RPMI8226 (cell line): Measurements from ENCODE around the gene STPG2.
"Not testable (repeated sequence)": the region's sequence is repeated elsewhere in the genome, so short reads cannot be mapped to it uniquely, and the experiment has no call there.

Experiments used
- DNase-seq: peaks from one replicate; pipeline ENCODE4 v3.0.0-alpha.2; 2015

STPG2 gene

DNA sequence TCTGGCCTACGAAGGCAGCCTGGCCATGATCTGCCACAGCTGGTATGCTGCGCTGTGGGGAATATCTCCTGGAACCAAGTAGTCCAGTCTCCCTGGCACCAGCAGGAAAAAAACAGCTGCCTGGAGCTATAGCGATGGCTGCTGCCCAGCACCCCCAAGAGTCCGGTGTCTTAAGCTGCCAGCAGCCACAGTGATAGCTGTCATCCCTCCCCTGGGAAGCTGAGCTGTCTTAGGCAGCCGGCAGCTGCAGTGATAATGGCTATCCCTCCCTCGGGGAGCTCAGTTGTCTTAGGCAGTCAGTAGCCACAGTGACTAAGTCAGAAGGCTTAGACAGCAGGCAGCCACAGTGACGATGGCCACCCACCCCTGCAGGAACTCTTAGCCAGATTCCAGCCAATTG is 205.1 kb downstream of the STPG2 start:
- no peak for DNase-seq

DNA sequence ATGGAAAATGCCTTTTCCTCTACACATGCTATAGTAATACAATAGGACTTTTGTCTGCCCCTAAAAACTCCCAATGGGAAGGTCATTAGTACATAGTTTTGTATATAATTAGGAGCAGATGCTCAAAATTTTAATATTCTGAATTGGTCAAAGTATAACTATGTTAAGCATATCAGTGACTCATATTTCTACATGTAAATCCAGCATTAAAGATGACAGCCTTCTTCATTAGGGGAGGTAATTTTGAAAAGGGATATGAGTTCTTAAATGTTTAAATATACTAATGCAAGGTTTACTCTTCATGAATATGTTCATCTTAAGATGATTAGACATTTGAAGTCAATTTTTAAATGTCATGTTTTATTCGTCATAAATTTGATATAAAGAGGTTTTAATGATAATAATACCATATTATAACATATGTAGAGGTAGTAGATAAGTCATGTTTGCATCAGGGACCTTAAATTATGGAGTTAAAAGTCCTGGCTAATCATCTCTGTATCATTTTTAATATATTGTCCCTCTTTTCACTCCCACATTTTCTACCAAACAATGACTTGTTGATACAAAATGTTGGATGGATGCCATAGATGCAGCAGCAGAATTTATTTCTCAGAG is 218.8 kb downstream of the STPG2 start:
- no peak for DNase-seq

DNA sequence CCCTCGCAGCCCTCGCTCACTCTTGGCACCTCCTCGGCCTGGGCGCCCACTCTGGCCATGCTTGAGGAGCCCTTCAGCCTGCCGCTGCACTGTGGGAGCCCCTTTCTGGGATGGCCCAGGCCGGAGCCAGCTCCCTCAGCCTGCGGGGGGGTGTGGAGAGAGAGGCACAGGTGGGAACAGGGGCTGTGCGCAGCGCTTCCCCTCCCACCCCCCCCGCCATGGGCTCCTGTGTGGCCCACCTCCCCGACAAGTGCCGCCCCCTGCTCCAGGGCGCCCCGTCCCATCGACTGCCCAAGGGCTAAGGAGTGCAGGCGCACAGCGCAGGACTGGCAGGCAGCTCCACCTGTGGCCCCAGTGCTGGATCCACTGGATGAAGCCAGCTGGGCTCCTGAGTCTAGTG is 220.2 kb downstream of the STPG2 start:
- no peak for DNase-seq

DNA sequence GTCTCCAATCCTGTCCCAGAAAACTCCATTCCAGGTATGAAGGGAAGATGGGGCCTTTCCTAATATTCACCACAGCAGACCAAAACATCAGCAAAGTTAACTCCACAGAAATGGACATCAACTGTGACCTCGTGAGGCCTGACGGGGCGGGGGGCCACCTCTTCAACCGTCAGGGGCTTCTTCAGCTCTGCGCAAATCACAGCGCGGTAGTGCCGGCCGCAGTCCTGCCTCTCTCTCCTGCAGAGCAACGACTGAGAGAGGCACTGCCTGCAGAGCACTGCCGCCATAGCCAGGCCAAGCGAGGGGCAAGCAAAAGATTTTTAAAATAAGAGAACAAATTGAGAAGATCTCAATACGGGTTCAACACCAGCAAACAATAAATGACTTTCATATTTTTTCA is 226.2 kb downstream of the STPG2 start:
- DNase-seq = no peak

DNA sequence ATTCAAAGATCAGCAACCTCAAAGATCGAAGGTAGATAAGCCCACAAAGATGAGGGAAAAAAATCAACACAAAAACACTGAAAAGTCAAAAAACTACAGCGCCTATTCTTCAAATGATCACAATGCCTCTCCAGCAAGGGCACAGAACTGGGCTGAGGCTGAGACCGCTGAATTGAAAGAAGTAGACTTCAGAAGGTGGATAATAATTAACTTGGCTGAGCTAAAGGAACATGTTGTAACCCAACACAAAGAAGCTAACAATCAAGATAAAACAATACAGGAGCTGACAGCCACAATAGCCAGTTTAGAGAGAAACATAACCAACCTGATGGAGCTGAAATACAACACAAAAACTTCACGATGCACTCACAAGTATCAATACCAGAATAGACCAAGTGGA is 231.1 kb downstream of the STPG2 start:
- DNase-seq = no peak

DNA sequence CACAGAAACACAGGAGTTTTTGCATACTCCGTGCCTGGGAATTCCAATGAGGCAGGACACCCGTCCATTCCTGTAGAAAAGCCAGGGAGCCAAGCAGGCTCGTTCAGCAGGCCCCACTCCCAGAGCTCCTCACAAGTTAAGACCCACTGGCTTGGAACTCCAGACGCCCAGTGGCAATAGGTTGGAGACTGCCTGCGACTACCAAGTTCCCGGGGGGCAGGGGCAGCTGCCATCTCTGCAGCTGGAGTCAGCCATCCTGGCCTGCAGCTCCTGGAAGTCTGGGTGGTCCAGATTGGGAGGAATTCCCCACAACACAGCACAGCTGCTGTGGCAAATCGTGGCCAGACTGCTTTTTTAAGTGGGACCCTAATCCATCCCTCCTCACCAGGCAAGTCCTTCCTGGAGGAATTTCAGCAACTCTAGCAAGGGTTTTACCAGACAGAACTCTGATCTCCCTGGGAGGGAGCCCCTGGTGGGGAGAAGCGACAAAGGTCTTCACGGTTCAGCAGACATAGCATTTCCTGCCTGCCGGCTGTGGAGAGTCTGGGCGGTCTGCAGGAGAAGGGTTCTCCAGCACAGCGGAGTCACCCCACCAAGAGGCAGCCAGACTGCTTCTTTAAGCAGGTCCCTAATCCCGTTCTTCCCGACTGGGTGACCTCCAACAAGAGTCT is 231.9 kb downstream of the STPG2 start:
- no peak for DNase-seq

DNA sequence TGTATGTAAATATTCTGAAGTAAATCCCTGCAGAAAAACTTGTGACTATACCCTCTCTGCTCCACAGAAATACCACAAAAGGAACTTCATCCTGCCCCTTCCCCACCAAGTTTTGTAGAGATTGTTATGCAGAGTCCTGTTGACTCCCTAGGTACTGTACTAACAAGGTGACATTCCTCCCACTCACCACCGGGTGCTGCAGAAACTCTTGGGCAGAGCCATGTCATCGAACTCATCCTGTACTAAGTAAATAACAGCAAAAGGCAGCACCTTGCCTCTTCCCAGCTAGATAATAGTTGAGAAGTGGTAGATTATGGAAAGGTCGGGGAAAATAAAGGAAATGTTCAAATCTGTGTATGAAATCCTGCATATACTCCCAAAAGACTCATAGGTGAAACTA is 233.3 kb downstream of the STPG2 start:
- no peak for DNase-seq

DNA sequence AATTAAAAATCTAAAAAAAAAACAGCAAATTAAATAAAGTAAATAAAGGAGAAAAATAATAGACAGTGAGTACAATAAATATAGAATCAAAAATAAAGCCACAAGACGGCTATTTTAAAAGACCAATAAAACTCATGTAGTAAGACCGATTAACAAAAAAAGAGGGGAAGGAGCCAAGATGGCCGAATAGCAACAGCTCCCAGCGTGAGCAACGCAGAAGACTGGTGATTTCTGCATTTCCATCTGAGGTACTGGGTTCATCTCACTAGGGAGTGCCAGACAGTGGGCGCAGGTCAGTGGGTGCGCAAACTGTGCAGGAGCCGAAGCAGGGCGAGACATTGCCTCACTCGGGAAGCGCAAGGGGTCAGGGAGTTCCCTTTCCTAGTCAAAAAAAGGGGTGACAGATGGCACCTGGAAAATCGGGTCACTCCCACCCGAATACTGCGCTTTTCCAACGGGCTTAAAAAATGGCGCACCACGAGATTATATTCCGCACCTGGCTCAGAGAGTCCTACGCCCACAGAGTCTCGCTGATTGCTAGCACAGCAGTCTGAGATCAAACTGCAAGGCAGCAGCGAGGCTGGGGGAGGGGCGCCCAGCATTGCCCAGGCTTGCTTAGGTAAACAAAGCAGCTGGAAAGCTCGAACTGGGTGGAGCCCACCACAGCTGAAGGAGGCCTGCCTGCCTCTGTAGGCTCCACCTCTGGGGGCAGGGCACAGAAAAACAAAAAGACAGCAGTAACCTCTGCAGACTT is 239.7 kb downstream of the STPG2 start:
- DNase-seq = not testable (repeated sequence)

DNA sequence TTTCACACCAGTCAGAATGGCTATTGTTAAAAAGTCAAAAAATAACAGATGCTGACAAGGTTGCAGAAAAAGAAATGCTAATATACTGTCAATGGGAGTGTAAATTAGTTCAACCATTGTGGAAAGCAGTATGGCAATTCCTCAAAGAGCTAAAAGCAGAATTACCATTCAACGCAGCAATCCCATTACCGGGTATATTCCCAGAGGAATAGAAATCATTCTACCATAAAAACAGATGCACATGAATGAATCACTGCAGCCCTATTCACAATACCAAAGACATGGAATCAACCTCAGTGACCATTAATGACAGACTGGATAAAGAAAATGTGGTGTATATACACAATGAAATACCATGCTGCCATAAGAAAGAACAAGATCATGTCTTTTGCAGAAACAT is 243.0 kb downstream of the STPG2 start:
- no peak for DNase-seq

DNA sequence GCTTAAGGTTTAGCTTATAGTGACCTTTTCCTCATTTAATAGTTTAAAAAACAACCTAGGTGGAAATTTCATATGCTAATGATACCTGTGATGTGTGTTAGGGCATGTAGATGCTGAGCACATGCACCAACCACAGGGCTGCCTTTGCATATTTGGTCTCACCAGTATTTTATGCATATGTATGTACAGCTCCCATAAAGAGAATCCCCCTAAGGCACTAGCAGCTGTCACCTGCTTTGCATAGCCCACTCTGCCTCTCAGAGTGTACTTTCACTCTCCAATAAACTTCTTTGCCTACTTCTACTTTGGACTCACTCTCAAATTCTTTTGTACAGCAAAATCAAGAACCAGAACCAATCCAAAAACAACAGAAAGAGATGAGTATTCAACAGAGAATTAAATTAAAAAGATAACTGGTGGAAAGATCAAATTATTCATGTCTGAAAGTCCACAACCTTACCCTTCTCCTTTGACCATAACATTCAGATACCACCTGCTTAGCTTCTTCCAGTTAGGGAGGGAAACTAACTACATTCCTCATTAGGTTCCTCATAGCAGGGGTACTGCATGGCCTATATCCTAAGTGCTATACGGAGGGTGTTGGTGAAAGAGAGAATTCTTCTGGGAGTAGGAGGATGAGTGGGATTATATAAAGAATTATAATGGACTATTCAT is 250.5 kb downstream of the STPG2 start:
- DNase-seq = no peak

DNA sequence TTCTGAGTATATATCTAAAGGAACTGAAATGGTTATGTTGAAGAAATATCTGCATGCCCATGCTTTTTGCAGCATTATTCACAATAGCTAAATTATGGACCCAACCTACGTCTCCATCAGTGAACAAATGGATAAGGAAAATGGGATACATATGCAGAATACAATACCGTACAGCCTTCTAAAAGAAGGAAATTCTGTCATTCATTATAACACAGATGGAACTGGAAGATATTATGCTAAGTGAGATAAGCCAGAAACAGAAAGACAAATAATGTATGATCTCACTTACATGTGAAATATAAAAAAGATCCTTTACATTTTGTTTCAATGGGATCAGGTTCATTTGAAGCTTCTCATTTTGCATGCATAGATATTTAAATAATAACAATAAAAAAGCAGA is 263.3 kb downstream of the STPG2 start:
- no peak for DNase-seq

DNA sequence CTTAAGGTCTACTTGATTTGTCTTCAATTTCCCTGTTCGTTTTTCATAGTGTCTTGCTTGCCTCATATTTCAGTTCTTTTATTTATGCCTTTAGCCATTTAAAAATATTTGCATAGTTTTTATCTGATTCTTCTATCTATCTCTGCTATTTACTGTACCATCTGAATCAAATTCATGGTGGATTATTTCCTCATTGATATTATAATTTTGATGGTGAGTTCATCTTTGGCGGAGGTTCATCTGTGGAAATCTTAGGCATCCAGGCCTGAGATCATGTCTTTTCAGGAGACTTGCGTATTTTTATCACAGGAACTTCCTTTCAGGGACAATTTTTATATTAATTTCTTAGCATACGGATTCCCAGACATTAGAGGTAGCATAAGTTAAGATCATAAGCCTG is 275.2 kb downstream of the STPG2 start:
- no peak for DNase-seq

DNA sequence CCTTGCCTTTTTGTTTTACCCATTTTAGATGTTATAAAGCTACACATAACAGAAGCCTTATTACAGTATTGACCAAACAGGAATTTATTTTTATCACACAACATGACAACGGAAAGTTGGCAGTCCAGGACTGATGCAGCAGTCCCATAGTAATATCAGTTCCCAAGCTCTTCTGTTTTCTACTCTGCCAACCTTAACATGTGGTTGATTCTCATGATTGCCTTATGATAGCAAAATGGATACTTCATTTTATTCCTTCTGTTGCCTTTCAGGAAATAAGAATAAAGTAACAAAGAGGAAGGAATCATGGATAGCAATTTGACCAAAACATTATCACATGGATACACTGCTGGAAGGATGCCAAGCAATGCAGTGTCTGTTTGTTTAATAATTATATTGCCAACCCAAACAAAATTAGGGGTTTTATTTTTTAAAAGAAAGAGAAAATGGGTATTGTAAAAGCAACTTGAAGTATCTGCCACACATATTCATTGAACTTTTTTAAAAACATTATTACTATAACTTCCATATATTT is 275.7 kb downstream of the STPG2 start:
- DNase-seq = no peak

DNA sequence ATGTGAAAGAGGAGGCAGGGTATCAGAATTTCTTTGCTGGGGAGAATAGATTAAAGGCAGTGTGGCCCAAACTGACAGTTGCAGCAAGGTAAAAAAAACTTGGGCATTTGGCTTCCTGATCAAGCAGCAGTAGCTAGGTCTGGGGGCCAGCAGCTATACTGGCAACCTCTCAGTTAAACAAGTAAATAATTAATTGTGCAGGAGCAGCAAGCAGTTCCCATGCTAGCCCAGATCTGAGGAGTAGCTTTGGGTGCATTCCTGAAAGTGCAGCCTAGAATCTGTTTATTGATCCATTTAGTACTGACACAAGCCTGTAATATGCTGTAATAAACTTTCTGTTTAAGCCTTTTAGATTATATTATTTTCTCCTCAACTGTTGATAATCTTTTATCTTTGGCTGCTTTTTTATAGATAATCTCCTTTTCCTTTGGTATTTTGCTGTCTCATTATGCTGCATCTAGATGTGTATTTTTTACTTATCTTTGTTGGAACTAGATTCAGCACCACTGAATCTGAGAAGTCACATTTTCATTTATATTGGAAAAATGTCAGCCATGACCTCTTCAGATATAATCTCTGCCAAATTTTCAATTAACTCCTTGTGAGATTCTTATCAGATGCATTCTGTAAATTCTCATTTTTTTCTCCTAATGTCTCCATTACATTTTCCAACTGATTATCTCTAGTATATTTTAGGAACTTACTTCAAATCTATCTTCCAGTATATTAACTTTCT is 276.3 kb downstream of the STPG2 start:
- DNase-seq = no peak

DNA sequence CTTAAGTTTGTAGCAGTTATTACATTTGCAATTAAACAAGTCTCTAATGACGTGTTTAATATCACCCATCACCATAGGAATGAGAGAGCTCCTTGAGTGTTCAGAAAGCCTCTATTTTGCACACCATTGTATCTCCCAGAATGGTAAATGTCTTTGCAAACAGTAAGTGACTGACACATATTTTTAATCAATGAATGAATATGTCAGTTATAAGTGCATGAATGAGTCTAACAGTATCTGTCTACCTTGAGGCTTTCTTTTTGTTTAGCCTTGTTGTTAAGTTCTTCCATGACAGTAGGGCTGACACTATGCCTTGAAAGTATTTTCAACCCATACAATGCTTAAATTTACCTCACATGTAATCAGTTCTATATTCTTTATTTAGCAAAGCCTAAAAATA is 292.2 kb downstream of the STPG2 start:
- DNase-seq = no peak

DNA sequence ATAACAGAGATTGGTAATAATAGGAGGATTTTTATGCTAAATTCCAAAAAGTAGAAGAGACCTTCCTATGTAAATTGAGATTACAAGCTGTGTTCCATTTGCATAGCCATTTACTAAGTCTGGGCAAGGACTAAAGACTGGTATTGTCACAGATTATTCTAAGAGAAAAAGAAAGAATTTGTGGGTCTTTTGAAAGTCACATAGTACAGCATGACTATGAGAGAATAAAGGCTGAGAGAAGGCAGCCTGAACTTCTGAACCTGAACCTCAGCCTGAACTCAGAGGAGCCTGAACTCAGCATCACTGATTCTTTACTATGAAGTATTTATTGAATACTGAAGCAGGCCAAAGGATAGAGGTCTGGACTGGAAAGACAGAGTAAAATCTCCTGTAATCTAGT is 297.5 kb downstream of the STPG2 start:
- DNase-seq = no peak

DNA sequence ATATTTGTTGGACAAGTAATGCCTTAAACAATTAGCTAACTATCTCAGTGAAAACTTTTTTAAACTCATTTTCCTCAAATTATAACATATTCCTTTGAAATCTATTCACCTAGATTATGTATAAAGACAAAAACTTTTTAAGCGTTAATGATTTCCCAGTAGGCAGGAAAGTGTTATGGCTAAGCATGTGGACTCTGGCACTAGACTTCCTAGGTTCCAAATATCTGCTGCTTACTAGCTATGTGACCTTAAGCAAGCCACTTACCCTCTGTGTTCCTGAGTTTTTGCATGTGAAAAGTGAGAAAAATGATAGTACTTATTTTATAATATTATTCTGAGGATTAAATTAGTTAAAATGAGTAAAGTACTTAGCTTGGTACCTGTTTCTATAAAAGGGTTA is 301.8 kb downstream of the STPG2 start:
- DNase-seq = no peak

DNA sequence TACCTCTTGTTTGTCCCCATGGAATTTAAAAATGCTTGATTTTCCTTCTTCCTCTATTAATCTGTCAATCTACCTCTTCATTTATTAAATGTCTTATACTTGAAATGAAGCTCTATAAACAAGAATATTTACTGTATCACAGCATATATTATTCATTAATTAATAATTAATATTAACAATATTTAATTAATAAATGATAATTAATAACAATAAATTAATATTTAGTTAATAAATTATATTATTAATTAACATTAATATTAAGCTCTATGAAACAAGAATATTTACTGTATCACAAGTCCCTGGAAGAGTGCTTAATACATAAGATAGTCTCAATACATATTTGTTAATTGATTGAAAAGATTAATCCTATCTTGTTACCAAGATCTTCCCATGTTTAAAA is 306.6 kb downstream of the STPG2 start:
- DNase-seq = no peak

DNA sequence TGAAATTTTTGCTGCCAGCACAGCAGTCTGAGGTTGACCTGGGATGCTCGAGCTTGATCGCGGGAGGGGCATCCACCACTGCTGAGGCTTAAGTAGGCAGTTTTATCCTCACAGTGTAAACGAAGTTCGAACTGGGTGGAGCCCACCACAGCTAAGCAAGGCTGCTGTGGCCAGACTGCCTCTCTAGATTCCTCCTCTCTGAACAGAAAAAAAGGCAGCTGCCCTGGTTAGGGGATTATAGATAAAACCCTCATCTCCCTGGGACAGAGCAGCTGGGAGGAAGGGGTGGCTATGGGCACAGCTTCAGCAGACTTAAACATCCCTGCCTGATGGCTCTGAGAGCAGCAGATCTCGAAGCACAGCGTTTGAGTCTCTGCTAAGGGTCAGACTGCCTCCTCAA is 314.6 kb downstream of the STPG2 start:
- DNase-seq = no peak

DNA sequence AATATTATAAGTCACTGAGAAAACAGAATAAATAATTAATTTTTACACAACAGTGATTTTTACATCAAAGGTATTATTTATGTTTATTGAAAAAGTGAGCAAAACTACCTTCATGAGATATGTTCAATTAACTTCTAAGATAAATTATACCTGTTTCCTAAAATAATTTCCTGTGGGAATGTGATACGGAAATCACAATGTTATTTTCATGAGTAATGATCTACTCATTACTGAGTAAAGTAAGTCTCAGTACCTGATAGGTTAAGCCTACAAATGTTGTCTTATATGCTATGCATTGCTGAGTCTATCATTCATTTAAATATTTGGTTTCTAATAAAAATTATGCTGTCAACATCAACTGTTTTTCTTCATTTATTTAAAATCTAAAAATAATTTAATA is 324.0 kb downstream of the STPG2 start:
- no peak for DNase-seq

DNA sequence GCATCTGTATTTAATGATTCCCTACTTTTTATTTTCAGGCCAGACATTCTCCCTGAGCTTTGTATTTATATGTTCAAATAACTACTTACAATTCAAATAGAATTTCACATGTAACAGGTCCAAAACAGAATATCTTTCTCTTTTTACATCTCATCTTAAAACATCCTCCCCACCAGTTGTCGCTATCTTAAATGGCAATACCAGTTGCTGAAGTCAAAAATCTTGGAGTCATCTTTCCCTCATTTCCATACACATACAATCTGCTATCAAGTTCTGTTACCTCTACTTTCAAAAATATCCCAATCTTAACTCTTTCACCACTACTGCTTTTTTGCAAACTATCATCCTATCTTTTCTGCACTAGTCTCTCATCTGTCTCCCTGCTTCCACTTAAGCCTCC is 330.5 kb downstream of the STPG2 start:
- no peak for DNase-seq

DNA sequence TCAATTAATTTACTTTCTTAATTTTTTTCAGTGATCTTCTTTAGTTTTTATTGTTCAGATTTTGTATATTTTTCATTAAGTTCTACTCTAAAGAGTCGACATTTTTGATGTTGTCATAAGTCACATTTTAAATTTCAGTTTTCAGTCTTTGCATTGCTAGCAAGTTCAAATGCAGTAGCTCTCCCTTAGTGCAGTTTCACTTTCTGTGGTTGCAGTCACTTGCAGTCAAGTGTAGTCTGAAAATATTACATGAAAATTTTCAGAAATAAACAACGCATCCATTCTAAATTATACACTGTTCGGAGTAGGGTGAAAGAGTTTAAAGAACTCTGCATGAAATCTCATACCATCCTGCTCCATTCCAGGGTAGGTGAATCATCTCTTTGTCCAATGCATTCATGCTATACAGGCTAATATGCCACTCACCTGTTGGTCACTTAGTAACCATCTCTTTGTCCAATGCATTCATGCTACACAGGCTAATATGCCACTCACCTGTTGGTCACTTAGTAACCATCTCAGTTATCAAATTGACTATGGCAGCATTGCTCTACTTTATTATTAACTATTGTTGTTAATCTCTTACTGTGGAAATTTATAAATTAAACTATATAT is 356.9 kb downstream of the STPG2 start:
- DNase-seq = no peak
